Measurements from ENCODE around the gene CASP10. TPM values are rescaled to one million over a fixed set of nuclear protein-coding genes. Genes with fewer than 3 reads are reported as not detected.

The CASP10 gene
- total RNA-seq, 2 experiments from 2014 or later: 18.3 to 22.6 TPM

GRCh38 chr2:201266629-201267028 is 83.7 kb downstream of the CASP10 start:
- DNase-seq (no peak), ATAC-seq (no peak)
- intact Hi-C loops (cut with micrococcal nuclease): no loop called here
- Mint-ChIP-seq H3K9me3 (no peaks in the 10 kb centered on the region), H3K4me3 (no peak overlapping the region), H3K27me3 (no peaks in the 10 kb centered on the region), H3K4me1 (ENCODE audit: low read depth) (peaks cover 76% of the 10 kb centered on the region), H3K27ac (peak overlapping the region; percentile 75), H3K36me3 (ENCODE audit: low read depth) (peaks cover 51% of the 10 kb centered on the region)
- CTCF ChIA-PET: interaction anchor here (0.9 to 9.5 kb wide), 3 partner anchors 29 to 33 kb away, joined by 3 to 91 read pairs (median 6); no protein-coding TSS in a partner anchor
- POLR2A ChIA-PET: no interaction called here
- TF ChIP-seq, protein P1, sequence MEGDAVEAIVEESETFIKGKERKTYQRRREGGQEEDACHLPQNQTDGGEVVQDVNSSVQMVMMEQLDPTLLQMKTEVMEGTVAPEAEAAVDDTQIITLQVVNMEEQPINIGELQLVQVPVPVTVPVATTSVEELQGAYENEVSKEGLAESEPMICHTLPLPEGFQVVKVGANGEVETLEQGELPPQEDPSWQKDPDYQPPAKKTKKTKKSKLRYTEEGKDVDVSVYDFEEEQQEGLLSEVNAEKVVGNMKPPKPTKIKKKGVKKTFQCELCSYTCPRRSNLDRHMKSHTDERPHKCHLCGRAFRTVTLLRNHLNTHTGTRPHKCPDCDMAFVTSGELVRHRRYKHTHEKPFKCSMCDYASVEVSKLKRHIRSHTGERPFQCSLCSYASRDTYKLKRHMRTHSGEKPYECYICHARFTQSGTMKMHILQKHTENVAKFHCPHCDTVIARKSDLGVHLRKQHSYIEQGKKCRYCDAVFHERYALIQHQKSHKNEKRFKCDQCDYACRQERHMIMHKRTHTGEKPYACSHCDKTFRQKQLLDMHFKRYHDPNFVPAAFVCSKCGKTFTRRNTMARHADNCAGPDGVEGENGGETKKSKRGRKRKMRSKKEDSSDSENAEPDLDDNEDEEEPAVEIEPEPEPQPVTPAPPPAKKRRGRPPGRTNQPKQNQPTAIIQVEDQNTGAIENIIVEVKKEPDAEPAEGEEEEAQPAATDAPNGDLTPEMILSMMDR (IDR thresholded peaks at IDR 0.05): no peak

GRCh38 chr2:201267278-201268030 is 84.5 kb downstream of the CASP10 start:
- Mint-ChIP-seq H3K9me3 (no peaks in the 10 kb centered on the region), H3K36me3 (ENCODE audit: low read depth) (peaks cover 55% of the 10 kb centered on the region), H3K27ac (peak overlapping the region; percentile 36), H3K4me1 (ENCODE audit: low read depth) (peaks cover 79% of the 10 kb centered on the region), H3K4me3 (peak overlapping the region; percentile 2), H3K27me3 (no peaks in the 10 kb centered on the region)
- ChIA-PET CTCF (interaction anchor here (0.9 to 9.5 kb wide), 3 partner anchors 30 to 34 kb away, joined by 3 to 91 read pairs (median 6); no protein-coding TSS in a partner anchor), POLR2A (interaction anchor here (0.8 to 1.2 kb wide), 3 partner anchors 9 to 34 kb away, joined by 3 to 4 read pairs (median 3); no protein-coding TSS in a partner anchor)
- intact Hi-C loops (cut with micrococcal nuclease): no loop called here
- DNase-seq (peak; percentile 24), ATAC-seq (no peak)
- TF ChIP-seq, protein P1 (IDR thresholded peaks at IDR 0.05): no peak

GRCh38 chr2:201269764-201270163 is 86.8 kb downstream of the CASP10 start:
- no peaks in the 10 kb centered on the region for H3K27me3 Mint-ChIP-seq
- H3K9me3 Mint-ChIP-seq: no peaks in the 10 kb centered on the region
- H3K4me1 Mint-ChIP-seq (ENCODE audit: low read depth): peaks cover 71% of the 10 kb centered on the region
- TF ChIP-seq, protein P1 (IDR thresholded peaks at IDR 0.05): no peak
- ATAC-seq: no peak
- ChIA-PET POLR2A (interaction anchor here (1.0 to 1.5 kb wide), 3 partner anchors 9 to 36 kb away, joined by 3 to 6 read pairs (median 5); partner anchors contain the start of gene CASP8), CTCF (interaction anchor here (0.9 to 1.7 kb wide), 10 partner anchors 8 to 176 kb away, joined by 3 to 5 read pairs (median 3); partner anchors contain the start of genes CASP8 and FLACC1)
- H3K4me3 Mint-ChIP-seq: no peak overlapping the region
- H3K27ac Mint-ChIP-seq: no peak overlapping the region
- intact Hi-C loops (cut with micrococcal nuclease): no loop called here
- H3K36me3 Mint-ChIP-seq (ENCODE audit: low read depth): peaks cover 71% of the 10 kb centered on the region
- no peak for DNase-seq

- H3K27me3 Mint-ChIP-seq: no peaks in the 10 kb centered on the region
Observed at GRCh38 chr2:201270293-201271001, 87.5 kb downstream of the CASP10 start.

More at GRCh38 chr2:201270293-201271001, 87.5 kb downstream of the CASP10 start:
- no peak for DNase-seq
- peak overlapping the region; percentile 13 for H3K27ac Mint-ChIP-seq
- intact Hi-C loops (cut with micrococcal nuclease): no loop called here
- no peaks in the 10 kb centered on the region for H3K9me3 Mint-ChIP-seq
- ChIA-PET CTCF (interaction anchor here (1.0 to 1.7 kb wide), 9 partner anchors 8 to 175 kb away, joined by 3 to 5 read pairs (median 3); partner anchors contain the start of genes CASP8 and FLACC1), POLR2A (interaction anchor here (1.1 to 1.5 kb wide), 2 partner anchors 9 to 37 kb away, joined by 5 to 6 read pairs; no protein-coding TSS in a partner anchor)
- no peak overlapping the region for H3K4me3 Mint-ChIP-seq
- peaks cover 64% of the 10 kb centered on the region for H3K4me1 Mint-ChIP-seq (ENCODE audit: low read depth)
- H3K36me3 Mint-ChIP-seq (ENCODE audit: low read depth): peaks cover 73% of the 10 kb centered on the region
- no peak for ATAC-seq
- TF ChIP-seq, protein P1 (IDR thresholded peaks at IDR 0.05): peak; percentile 10
